ENCODE results near the gene HES1. TPM values are rescaled to one million over a fixed set of nuclear protein-coding genes. Genes with fewer than 3 reads are reported as not detected.

Gene HES1
- total and polyA plus RNA-seq, 9 of the 15 experiments (the other 6 are each of a cell fraction or from before 2014, with no cell fraction given), result 3.4 to 37.0 (median 19.3) TPM

DNA sequence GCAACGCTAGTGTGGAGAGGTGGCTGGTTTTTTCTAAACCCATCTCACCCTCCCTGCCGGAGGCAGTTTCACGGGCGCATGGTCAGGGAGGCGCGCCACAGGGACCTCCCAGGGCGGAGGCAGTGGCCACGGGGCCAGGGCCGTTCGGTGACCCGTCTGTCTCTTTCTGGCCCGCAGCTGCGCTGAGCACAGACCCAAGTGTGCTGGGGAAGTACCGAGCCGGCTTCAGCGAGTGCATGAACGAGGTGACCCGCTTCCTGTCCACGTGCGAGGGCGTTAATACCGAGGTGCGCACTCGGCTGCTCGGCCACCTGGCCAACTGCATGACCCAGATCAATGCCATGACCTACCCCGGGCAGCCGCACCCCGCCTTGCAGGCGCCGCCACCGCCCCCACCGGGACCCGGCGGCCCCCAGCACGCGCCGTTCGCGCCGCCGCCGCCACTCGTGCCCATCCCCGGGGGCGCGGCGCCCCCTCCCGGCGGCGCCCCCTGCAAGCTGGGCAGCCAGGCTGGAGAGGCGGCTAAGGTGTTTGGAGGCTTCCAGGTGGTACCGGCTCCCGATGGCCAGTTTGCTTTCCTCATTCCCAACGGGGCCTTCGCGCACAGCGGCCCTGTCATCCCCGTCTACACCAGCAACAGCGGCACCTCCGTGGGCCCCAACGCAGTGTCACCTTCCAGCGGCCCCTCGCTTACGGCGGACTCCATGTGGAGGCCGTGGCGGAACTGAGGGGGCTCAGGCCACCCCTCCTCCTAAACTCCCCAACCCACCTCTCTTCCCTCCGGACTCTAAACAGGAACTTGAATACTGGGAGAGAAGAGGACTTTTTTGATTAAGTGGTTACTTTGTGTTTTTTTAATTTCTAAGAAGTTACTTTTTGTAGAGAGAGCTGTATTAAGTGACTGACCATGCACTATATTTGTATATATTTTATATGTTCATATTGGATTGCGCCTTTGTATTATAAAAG, 1.8 kb downstream of the HES1 start (continued):
- TF ChIP-seq RBM14 (IDR thresholded peaks at IDR 0.05; ENCODE audit: borderline replicate concordance, insufficient read depth, low read depth, low read length) (peak; percentile 75; the same call in 1 of the 2 replicates), TCF7 (IDR thresholded peaks at IDR 0.05; ENCODE audit: borderline replicate concordance) (0 out of 2 replicates have a peak, but pooled peaks have one; percentile 7), ZZZ3 (IDR thresholded peaks at IDR 0.05) (no peak), ETS2 (tag; IDR thresholded peaks at IDR 0.05; ENCODE audit: borderline replicate concordance, poor library complexity, severe bottlenecking) (no peak), ATF7 (IDR thresholded peaks at IDR 0.05) (peak; percentile 27; the same call in 1 of the 2 replicates), DIDO1 (tag; IDR thresholded peaks at IDR 0.05; ENCODE audit: low read depth) (no peak), ZC3H11A (IDR thresholded peaks at IDR 0.05; ENCODE audit: low read depth, low read length) (no peak), LEF1 (IDR thresholded peaks at IDR 0.05) (no peak), RAD51 (IDR thresholded peaks at IDR 0.05; ENCODE audit: borderline replicate concordance, low read depth) (no peak), HNRNPH1 (optimal IDR thresholded peaks at IDR 0.05; ENCODE audit: low read depth, low read length) (no peak)
- TF ChIP-seq, protein P1, sequence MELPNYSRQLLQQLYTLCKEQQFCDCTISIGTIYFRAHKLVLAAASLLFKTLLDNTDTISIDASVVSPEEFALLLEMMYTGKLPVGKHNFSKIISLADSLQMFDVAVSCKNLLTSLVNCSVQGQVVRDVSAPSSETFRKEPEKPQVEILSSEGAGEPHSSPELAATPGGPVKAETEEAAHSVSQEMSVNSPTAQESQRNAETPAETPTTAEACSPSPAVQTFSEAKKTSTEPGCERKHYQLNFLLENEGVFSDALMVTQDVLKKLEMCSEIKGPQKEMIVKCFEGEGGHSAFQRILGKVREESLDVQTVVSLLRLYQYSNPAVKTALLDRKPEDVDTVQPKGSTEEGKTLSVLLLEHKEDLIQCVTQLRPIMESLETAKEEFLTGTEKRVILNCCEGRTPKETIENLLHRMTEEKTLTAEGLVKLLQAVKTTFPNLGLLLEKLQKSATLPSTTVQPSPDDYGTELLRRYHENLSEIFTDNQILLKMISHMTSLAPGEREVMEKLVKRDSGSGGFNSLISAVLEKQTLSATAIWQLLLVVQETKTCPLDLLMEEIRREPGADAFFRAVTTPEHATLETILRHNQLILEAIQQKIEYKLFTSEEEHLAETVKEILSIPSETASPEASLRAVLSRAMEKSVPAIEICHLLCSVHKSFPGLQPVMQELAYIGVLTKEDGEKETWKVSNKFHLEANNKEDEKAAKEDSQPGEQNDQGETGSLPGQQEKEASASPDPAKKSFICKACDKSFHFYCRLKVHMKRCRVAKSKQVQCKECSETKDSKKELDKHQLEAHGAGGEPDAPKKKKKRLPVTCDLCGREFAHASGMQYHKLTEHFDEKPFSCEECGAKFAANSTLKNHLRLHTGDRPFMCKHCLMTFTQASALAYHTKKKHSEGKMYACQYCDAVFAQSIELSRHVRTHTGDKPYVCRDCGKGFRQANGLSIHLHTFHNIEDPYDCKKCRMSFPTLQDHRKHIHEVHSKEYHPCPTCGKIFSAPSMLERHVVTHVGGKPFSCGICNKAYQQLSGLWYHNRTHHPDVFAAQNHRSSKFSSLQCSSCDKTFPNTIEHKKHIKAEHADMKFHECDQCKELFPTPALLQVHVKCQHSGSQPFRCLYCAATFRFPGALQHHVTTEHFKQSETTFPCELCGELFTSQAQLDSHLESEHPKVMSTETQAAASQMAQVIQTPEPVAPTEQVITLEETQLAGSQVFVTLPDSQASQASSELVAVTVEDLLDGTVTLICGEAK (IDR thresholded peaks at IDR 0.05), result no peak
- TF ChIP-seq, protein P1 (CRISPR knock-in tag; IDR thresholded peaks at IDR 0.05), result no peak
